Muscle of back (tissue), 11 donors: ENCODE results near the gene PCDHGA11. TPM values are rescaled to one million over a fixed set of nuclear protein-coding genes. Genes with fewer than 3 reads are reported as not detected.
"Not testable (repeated sequence)": the region's sequence is repeated elsewhere in the genome, so short reads cannot be mapped to it uniquely, and the experiment has no call there.

Source experiments
- DNase-seq, 3 donors: peaks; one replicate each; pipeline versions ENCODE4 v3.0.0 to v3.0.0-alpha.2; 2013
- polyA plus RNA-seq, 10 donors: library from polyadenylated mRNA; unstranded; fragments of 120-200 nt; gene quantifications; one replicate each; pipeline ENCODE4 v1.2.1, GENCODE V29; 2013; ENCODE audit not compliant: insufficient read length in 10 of 10

PCDHGA11 gene
- polyA plus RNA-seq, 10 donors: 2.9 to 4.8 (median 3.3) TPM

- DNase-seq: peak in 1 of 3 donors; percentile 24
Measured at GRCh38 chr5:141397756-141398551, 22.9 kb upstream of the PCDHGA11 start, which contains the start of gene PCDHGB5. Gene PCDHGB5, plus strand, starts transcription at chr5:141397947. Its CDS starts 181 bp downstream, at chr5:141398128.

GRCh38 chr5:141398608-141399007 is 22.2 kb upstream of the PCDHGA11 start:
- DNase-seq: no peak

GRCh38 chr5:141399555-141400258 is 21.1 kb upstream of the PCDHGA11 start:
- no peak for DNase-seq

DNA sequence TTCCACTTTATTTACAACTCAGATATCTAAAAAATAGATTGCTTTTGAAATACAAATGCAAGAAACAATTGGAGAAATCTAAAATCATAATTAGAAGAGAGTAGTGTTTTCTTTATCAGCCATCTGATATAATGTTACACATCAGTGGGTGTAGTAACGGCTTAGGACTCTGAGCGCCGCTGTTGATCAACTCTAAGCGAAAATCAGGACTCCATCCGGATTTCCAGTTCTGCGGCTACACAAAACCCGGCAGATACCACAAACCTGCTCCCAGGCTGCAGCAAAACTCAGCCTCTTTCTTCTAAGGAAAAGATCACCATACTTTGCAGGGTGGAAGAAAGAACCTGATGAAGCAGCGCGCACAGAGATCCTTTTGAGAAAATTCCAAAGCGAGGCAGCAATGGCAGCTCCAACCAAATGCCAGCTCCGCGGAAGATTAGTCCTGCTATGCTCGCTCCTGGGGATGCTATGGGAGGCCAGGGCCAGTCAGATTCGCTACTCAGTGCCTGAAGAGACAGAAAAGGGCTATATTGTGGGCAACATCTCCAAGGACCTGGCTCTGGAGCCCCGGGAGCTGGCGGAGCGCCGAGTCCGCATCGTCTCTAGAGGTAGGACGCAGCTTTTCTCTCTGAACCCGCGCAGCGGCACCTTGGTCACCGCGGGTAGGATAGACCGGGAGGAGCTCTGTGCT is 18.2 kb upstream of the PCDHGA11 start, which contains the start of gene PCDHGA9:
TSS of gene PCDHGA9 (plus strand) at position 226 of the 691 bp plus-strand sequence. CDS start at position 401, 175 bp downstream.
- no peak for DNase-seq

DNA sequence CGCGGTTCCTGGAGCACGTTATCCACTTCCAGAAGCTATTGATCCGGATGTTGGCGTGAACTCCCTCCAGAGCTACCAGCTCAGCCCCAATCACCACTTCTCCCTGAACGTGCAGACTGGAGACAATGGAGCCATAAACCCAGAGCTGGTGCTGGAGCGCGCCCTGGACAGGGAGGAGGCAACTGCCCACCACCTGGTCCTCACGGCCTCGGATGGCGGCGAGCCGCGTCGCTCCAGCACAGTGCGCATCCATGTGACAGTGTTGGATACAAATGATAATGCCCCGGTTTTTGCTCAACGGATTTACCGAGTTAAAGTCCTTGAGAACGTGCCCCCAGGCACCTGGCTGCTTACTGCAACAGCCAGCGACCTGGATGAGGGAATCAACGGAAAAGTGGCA is 17.5 kb upstream of the PCDHGA11 start:
- DNase-seq: no peak

DNA sequence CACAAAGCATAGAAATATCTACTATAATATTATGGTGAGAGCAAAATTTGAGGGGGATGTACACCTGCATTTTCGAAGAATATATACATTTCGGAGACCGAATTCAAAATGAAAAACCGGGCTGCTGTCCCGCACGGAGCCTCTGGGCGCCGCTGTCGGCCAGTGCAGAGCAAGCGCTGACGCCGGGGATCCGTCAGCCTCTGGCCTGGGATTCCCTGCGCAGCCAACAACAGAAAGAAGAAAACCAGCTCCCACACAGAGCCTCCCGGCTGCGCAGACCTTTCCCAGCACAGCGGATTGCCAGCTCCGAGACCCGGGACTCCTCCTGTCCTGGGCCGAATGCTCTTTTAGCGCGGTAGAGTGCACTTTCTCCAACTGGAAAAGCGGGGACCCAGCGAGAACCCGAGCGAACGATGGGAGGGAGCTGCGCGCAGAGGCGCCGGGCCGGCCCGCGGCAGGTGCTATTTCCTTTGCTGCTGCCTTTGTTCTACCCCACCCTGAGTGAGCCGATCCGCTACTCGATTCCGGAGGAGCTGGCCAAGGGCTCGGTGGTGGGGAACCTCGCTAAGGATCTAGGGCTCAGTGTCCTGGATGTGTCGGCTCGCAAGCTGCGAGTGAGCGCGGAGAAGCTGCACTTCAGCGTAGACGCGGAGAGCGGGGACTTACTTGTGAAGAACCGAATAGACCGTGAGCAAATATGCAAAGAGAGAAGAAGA is 12.9 kb upstream of the PCDHGA11 start, which contains the start of gene PCDHGB6:
TSS of gene PCDHGB6 (plus strand) at position 232 of the 716 bp plus-strand sequence. CDS start at position 414, 182 bp downstream.
- DNase-seq: peak in 1 of 3 donors; percentile 57

DNA sequence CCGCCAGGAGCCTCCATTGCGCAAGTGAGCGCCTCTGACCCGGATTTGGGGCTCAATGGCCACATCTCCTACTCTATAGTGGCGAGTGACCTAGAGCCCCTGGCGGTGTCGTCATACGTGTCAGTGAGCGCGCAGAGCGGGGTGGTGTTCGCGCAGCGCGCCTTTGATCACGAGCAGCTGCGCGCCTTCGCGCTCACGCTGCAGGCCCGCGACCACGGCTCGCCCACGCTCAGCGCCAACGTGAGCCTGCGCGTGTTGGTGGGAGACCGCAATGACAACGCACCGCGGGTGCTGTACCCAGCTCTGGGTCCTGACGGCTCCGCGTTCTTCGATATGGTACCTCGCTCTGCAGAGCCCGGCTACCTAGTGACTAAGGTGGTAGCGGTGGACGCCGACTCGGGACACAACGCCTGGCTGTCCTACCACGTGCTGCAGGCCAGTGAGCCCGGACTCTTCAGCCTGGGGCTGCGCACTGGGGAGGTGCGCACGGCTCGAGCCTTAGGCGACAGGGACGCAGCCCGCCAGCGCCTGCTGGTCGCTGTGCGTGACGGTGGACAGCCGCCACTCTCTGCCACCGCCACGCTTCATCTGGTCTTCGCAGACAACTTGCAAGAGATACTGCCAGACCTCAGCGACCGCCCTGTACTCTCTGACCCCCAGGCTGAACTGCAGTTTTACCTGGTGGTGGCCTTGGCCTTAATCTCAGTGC is 11.1 kb upstream of the PCDHGA11 start:
- no peak for DNase-seq

GRCh38 chr5:141411575-141411974 is 9.3 kb upstream of the PCDHGA11 start:
- no peak for DNase-seq

GRCh38 chr5:141412854-141413539 is 7.9 kb upstream of the PCDHGA11 start, which contains the start of gene PCDHGA10:
Gene PCDHGA10, plus strand, starts transcription at chr5:141412987. Its CDS starts 189 bp downstream, at chr5:141413176.
- DNase-seq: peak in 2 of 3 donors; percentile 34 to 47

DNA sequence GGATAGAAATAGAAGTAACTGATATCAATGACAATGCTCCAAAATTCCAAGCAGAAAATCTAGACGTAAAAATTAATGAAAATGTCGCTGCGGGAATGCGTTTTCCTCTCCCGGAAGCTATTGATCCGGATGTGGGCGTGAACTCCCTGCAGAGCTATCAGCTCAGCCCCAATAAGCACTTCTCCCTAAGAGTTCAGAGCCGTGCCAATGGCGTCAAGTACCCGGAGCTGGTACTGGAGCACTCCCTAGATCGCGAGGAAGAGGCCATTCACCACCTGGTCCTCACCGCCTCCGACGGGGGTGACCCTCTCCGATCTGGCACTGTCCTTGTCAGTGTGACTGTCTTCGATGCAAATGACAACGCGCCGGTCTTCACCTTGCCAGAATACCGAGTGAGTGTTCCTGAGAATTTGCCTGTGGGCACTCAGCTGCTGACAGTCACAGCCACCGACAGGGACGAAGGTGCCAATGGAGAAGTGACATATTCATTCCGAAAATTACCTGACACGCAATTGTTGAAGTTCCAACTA is 7.2 kb upstream of the PCDHGA11 start:
- no peak for DNase-seq

DNA sequence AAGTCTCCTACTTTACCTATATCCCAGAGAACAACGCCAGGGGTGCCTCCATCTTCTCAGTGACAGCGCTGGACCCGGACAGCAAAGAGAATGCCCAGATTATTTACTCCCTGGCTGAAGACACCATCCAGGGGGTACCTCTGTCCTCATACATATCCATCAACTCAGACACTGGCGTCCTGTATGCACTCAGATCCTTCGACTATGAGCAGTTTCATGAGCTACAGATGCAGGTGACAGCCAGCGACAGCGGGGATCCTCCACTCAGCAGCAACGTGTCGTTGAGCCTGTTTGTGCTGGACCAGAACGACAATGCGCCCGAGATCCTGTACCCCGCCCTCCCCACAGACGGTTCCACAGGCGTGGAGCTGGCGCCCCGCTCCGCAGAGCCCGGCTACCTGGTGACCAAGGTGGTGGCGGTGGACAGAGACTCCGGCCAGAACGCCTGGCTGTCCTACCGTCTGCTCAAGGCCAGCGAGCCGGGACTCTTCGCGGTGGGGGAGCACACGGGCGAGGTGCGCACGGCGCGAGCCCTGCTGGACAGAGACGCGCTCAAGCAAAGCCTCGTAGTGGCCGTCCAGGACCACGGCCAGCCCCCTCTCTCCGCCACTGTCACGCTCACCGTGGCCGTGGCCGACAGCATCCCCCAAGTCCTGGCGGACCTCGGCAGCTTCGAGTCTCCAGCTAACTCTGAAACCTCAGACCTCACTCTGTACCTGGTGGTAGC is 6.1 kb upstream of the PCDHGA11 start:
- not testable (repeated sequence) for DNase-seq

GRCh38 chr5:141415275-141415618 is 5.6 kb upstream of the PCDHGA11 start:
- DNase-seq: not testable (repeated sequence)

DNA sequence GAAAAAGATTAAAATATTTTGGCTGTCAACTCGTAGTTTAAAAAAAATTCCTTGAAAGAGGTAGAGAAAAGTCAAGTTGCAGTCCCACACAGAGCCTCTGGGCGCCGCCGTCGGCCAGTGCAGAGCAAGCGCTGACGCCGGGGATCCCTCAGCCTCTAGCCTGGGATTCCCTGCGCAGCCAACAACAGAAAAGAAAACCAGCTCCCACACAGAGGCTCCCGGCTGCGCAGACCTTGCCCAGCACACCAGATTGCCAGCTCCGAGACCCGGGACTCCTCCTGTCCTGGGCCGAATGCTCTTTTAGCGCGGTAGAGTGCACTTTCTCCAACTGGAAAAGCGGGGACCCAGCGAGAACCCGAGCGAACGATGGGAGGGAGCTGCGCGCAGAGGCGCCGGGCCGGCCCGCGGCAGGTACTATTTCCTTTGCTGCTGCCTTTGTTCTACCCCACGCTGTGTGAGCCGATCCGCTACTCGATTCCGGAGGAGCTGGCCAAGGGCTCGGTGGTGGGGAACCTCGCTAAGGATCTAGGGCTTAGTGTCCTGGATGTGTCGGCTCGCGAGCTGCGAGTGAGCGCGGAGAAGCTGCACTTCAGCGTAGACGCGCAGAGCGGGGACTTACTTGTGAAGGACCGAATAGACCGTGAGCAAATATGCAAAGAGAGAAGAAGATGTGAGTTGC is 3.2 kb upstream of the PCDHGA11 start, which contains the start of gene PCDHGB7:
TSS of gene PCDHGB7 (plus strand) at position 184 of the 679 bp plus-strand sequence. CDS start at position 367, 183 bp downstream.
- peak; percentile 46 to 72 (median 69) for DNase-seq

DNA sequence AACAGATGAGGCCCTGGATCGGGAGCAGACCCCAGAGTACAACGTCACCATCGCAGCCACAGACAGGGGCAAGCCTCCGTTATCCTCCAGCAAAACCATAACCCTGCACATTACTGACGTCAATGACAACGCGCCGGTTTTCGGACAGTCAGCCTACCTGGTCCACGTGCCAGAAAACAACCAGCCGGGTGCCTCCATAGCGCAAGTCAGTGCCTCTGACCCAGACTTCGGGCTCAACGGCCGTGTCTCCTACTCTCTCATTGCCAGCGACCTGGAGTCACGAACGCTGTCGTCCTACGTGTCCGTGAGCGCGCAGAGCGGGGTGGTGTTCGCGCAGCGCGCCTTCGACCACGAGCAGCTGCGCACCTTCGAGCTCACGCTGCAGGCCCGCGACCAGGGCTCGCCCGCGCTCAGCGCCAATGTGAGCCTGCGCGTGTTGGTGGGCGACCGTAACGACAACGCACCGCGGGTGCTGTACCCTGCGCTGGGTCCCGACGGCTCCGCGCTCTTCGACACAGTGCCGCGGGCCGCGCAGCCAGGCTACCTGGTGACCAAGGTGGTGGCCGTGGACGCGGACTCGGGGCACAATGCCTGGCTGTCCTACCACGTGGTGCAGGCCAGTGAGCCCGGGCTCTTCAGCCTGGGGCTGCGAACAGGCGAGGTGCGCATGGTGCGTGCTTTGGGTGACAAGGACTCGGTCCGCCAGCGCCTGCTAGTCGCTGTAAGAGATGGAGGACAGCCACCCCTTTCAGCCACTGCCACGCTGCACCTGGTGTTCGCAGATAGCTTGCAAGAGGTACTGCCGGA is 1.6 kb upstream of the PCDHGA11 start:
- no peak for DNase-seq

DNA sequence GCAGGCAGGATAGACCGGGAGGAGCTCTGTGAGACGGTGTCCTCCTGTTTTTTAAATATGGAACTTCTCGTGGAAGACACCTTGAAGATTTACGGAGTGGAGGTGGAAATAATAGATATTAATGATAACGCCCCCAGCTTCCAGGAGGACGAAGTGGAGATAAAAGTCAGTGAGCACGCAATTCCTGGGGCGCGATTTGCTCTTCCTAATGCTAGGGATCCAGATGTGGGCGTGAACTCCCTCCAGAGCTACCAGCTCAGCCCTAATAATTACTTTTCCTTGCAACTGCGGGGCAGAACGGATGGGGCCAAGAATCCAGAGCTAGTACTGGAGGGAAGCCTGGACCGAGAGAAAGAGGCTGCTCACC is 621 bp downstream of the PCDHGA11 start:
- DNase-seq: no peak

- DNase-seq: no peak
Measured at GRCh38 chr5:141422742-141423291, 2.0 kb downstream of the PCDHGA11 start.

- no peak for DNase-seq
Measured at GRCh38 chr5:141427783-141428426, 7.1 kb downstream of the PCDHGA11 start.
